Hippocampal formation (tissue), 2 donors: ENCODE results near the gene ZNF263.
A peak's percentile ranks its signal among the peaks of the same experiment; 100 is the strongest.
"Not testable (repeated sequence)": the region's sequence is repeated elsewhere in the genome, so short reads cannot be mapped to it uniquely, and the experiment has no call there.

Experiments used
- DNase-seq, 2 donors: peaks; one replicate each; lab custom pipeline; 2025; lab: John Stamatoyannopoulos, UW

The ZNF263 gene

DNA sequence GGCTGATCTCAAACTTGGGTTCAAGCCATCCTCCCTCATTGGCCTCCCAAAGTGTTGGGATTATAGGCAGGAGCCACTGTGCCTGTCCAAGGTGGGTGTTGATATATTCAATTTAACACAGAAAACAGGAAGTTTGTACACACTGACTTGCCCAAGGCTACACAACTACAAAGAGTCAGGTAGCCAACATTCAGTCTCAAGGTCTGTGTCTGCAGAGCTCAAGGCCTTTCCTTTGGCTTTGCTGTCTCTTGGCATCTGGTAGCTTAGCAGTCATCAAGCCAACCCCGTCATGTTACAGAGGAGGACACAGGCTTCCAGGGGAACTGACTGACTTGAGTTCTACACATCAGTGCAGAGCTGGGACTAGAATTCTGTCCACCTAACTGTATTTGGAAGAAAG lies 15.0 kb upstream of the ZNF263 start:
- no peak for DNase-seq

DNA sequence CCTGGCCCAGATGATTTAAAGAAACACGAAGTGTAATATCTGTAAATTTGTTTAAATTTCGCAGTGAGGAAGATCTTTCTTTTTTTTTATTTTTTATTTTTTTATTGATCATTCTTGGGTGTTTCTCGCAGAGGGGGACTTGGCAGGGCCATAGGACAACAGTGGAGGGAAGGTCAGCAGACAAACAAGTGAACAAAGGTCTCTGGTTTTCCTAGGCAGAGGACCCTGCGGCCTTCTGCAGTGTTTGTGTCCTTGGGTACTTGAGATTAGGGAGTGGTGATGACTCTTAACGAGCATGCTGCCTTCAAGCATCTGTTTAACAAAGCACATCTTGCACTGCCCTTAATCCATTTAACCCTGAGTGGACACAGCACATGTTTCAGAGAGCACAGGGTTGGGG lies 12.6 kb upstream of the ZNF263 start:
- not testable (repeated sequence) for DNase-seq

DNA sequence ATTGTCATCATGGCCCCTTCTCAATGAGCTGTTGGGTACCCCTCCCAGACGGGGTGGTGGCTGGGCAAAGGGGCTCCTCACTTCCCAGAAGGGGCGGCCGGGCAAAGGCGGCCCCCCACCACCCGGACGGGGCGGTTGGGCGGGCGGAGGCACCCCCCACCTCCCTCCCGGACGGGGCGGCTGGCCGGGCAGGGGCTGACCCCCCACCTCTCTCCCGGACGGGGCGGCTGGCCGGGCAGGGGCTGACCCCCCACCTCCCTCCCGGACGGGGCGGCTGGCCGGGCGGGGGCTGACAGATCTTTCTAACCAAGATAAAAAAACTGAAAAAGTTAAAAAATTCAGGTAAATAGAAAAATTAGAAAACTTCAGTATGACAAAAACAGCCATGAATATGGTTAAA lies 12.0 kb upstream of the ZNF263 start:
- DNase-seq = not testable (repeated sequence)

DNA sequence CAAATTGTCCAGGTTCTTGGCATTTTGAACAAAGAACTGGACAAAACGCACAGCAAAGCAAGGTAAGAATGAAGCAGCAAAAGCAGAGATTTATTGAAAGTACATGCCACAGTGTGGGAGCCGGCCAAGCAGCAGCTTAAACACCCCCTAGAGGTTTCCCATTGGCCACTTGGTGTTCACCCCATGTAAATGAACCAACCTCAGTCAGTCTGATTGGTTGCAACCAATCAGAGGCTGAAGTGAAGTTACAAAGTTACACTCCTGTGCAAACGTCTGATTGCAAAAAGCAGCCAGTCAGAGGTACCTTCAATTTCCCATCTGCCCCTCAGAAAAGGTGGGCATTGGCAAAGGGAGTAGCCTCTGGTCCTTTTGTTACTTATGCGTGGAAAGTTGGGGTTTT lies 8.8 kb upstream of the ZNF263 start:
- DNase-seq = no peak

DNA sequence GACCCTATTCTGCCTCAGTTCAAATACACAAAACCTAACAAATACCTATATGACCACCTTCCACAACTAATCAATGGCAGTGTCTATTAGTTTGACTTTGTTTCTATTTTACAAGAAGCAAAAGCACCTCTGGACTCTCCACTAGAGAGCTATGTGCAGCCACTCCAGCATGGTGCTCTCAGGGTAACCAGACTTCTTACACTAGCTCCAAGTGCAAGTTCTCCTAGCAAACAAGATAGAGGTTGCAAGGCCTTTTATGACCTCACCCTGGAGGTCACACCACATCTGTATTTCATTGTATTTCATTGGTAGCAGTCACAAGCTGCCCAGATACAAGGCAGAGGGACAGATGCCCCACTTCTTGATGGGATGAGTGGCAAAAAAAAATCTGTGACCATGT lies 8.3 kb upstream of the ZNF263 start:
- DNase-seq = no peak

DNA sequence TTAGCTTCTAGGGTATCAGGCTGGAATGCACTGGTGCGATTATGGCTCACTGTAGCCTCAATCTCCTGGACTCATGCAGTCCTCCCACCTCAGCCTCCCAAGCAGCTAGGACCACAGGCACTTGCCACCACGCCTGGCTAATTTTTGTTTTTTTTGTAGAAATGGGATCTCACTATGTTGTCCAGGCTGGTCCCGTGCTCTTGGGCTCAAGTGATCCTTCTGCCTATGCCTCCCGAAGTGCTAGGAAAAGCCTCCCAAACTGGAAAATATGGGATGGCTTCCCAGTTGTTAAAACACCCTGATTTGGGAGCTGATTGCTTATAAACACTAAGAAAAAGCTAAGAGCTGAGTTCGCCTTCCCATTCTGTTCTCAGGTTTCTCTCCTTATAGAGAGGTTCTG lies 6.6 kb upstream of the ZNF263 start:
- no peak for DNase-seq

DNA sequence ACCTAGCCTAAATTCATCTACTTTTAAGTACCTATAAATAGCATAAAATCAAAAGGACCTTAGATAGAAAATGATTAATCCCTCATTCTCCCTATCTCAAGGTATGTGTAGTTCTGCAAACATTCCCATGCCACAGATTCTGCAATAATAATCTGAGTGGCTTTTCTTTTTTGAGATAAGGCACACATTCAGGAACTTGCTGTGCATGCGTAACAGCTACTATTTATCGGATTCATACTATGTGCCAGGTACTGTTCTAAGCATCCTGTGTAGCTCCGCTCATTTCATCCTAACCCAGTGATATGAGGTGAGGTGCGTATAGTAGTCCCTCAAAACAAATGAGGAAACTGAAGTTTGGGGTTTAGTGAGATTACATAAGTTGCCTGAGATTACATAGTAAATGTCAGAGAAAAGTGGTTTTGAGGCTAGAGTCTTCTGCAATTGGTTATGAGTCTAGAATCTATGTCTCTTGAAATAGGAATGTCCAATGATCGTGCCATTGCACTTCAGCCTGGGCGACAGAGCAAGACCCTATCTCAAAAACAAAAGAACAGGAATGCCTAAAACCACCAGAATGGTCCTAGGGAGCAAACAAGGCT lies 2.0 kb upstream of the ZNF263 start:
- no peak for DNase-seq

DNA sequence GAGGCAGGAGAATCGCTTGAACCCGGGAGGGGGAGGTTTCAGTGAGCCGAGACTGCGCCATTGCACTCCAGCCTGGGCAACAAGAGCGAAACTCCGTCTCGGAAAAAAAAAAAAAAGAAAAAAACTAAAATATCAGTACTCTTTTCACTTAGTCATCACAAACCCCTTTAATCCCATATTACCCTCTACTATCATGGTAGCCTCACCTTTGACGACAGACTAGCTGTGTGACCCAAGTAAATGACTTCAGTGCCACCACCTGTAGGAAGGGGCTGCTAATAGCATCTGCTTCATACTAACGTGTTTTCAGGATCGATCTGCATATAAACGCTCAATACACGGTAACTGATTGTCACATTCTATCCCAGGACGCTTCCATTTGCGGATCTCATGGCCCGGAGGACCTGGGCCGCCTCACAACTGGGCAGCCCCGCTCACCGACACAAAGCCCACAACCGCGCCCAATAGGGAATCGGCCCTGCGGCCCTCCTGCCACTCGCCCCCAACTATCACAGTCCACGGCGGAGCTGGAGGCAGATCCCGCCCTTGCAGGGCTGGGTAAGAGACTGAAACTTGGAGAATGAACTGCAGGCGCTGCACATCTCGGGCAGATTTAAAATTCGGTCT lies 1.1 kb upstream of the ZNF263 start:
- no peak for DNase-seq

DNA sequence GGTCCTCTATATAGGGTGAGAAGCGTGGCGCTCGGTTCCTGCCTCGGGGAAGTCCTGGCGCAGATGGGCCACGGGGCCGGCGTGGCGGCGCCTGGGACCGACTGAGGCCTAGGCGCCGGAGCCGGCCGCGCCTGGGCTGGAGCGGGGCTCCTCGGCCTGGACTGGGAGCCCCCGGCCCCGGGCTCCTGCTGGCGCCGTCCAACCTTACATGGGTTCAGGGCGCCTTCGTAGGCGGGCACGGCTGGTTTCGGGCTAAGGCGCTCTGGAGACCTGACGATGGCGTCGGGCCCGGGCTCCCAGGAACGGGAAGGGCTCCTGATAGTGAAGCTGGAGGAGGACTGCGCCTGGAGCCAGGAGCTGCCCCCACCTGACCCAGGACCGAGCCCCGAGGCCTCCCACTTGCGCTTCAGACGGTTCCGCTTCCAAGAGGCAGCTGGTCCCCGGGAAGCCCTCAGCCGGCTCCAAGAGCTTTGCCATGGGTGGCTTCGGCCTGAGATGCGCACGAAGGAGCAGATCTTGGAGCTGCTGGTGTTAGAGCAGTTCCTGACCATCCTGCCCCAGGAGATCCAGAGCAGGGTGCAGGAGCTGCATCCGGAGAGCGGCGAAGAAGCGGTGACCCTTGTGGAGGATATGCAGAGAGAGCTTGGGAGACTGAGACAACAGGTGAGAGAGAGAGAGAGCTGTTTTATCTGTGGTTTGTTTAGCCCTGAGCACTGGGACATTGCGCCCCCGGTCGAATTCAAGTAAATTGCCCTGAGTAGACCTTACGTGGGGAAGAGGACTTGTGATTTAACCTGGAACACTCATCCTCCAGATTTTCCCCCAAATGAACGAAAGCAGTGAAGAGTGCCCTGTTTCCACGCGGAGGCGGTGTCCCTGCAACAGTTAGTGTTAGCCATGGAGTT lies 504 bp downstream of the ZNF263 start:
- DNase-seq = no peak

DNA sequence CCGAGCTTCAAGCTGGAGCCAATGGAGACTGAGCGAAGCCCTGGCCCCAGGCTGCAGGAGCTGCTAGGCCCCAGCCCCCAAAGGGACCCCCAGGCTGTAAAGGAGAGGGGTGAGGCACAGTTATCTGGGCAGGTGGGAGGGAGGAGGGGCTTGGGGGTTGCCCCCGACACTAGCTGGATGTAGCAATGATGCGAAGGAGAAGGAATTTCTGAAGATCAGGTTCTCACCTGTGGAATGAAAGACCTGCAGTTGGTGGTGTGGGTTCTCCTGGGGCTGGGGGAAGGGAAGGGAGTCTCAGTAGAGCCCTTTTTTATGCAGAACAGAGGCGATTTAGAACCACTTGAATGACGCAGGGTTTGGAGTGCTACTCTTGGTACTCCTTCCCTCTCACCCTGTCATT lies 1.8 kb downstream of the ZNF263 start:
- no peak for DNase-seq

DNA sequence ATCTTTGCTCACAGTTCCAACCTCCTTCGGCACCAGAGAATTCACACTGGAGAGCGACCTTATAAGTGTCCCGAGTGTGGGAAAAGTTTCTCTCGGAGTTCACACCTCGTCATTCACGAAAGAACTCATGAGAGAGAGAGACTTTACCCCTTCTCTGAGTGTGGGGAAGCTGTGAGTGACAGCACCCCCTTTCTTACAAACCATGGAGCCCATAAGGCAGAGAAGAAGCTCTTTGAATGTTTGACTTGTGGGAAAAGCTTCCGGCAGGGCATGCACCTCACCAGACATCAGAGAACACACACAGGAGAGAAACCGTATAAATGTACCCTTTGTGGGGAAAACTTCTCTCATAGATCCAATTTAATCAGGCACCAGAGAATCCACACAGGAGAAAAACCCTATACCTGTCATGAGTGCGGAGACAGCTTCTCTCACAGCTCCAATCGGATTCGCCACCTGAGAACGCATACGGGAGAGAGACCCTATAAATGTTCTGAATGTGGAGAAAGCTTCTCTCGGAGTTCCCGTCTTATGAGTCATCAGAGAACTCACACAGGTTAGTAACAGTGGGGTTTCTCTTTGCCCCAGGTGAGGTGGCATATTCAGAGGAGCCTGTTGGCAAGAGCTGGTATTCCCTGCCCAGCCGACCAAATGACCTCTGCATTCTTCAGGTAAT lies 6.8 kb downstream of the ZNF263 start:
- DNase-seq = no peak

DNA sequence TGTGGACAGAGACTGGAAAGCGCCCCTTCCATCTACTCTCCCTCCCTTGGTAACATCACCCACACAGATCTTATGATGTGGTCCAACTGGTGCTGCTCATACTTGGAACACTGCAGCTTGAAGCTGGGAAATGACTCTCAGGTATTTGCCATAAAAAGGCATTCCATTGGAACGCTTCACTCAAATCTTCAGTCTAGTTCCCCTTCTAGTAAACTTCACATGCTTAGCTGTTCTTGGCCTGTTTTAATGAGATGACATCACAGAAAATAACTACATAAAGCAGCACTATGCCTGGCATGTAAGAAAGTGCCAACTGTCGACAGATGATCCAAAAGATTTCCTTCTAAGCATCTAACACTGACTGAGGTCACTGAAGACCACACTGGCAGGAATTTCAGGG lies 9.3 kb downstream of the ZNF263 start:
- no peak for DNase-seq

DNA sequence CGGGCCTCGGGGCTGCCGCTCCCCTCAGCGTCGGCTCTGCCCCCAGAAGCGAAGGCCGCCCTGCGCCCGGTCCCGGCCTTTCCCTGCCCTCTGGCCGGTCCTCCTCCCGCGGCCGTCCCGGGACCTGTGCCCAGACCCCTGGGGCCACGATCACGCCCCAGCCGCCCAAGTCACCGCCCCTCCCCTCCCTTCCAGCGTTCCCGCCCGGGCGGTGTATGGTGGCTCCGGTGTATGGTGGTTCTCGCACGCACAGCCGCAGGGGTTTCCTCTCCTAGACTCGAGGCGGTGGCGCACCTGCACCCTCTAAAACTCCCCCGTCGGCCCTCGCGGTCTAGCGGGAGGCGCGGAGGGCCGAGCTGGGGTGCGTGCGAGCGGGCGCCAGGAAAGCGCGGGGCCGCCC lies 11.9 kb downstream of the ZNF263 start:
- DNase-seq = no peak

DNA sequence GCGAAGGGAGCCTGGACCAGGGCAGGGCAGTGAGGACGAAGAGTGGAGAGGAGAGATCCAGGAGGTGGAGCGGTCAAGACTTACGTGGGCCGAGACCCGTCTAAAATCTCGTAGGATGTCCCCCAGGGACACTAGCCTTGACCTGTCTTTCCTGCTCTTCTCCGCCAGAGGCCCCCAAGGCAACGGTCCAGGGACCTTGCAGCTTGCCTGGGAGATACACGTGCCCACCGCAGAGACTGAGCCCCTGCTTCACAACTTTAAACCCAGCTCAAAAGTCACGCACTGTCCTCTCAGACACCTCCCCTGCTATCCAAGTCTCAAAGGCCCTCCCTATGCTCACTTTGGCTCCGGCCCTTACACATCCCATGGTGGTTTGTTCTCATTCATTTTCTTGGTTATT lies 12.5 kb downstream of the ZNF263 start:
- no peak for DNase-seq

DNA sequence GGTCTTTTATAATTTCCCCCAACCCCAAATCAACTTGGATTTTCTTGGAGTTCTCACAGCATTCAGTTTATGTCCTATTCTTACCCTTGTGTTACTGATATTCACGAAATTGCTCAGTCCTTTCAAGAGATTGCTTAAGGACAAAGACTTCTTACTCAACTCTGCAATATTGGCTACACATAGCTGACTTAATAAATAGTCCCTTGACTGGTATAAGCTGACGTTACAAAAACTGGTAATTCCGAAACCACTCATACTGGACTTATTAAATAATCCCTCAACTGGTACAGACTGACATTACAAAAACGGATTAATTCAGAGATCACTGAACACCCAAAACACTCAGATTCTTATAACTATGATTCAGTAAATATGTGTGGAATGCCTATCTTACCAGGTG lies 21.1 kb downstream of the ZNF263 start:
- DNase-seq = no peak

DNA sequence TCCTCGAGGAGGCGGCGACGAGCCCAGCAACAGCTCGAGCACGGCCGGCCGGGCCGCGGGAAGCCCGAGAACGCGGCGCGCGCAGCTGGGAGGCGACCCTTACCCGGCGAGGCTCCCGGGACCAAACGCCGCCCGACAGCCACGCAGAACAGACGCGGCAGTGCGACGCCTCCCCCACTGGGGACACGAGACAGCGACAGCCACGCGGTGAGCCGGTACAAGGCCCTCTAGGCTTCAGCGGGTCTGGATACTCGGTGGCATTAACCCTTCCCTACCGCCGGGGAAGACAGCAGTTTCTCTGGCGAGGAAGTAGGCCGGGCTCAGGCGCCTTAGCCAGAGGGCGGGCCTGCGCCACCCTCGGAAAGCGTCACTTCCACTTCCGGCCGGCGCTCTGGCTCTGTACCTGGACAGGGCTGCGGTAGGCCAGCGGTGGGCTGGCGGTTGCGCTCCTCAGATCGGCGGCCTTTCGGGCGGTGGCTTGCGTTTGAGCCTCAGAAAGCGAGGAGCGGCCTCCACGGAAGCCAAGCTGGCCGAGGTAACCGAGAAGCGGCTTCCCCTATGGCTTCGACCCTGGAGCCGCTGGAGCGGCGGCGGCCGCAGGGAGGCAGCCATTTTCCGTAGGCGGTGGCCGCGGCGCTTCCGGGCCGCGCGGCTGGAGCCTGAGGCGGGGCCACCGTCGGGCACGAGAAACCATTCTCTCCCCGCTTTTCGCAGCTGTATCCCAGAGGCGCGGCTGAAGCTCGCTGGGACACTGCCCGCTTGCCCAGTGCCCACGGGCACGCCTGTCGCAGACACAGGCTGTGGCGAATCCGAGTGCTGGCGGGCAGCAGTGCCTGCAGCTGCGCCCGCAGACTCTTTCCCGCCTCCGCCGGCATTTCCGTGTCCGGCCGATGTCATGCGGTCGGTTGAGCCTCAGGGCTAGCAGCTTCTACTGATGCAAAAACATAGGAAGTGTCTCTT lies 22.1 kb downstream of the ZNF263 start, which contains the start of the genes TIGD7 and ZNF75A:
Gene TIGD7 (minus strand): TSS at position 322 of the 960 bp plus-strand sequence. CDS start 4,816 bp downstream, outside the sequence.
Gene ZNF75A (plus strand): TSS at position 389 of the 960 bp plus-strand sequence. CDS start 2,932 bp downstream, outside the sequence.
- DNase-seq = peak; percentile 91 to 96

DNA sequence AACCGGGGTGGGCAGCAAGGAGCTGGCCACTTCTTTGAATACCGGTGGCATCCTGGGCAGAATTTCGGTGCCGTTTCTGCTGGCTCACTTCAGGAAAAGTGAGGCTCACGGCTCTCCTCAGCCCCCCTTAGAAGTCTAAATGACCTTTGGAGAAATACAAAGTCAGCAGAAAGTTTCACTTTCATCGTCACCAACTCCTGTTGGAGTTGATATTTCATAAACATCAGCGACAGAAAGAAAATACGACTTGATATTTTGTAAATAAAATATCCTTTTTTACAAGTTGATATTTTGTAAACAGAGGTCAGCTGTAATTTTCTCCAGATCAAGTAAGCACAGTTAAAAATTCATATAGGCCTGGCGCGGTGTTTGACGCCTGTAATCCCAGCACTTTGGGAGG lies 22.8 kb downstream of the ZNF263 start:
- DNase-seq = no peak

DNA sequence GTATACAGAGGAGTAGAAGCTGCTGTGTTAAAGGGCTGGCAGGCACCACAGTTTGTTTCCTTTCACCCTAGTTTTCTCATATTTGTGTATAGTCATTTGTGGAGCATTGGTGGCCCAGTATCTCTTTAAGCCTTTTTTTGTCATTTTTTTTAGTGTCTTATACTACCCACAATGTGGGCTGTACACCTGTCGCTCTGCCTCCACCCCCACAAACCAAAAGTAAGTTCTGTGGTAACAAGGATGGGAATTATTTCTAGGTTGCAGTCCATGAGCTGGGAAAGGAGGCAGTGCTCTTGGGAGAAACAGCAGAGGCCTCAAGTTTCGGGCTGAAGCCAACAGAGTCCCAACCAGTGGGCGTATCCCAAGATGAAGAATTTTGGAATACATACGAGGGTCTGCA lies 28.2 kb downstream of the ZNF263 start:
- DNase-seq = no peak

DNA sequence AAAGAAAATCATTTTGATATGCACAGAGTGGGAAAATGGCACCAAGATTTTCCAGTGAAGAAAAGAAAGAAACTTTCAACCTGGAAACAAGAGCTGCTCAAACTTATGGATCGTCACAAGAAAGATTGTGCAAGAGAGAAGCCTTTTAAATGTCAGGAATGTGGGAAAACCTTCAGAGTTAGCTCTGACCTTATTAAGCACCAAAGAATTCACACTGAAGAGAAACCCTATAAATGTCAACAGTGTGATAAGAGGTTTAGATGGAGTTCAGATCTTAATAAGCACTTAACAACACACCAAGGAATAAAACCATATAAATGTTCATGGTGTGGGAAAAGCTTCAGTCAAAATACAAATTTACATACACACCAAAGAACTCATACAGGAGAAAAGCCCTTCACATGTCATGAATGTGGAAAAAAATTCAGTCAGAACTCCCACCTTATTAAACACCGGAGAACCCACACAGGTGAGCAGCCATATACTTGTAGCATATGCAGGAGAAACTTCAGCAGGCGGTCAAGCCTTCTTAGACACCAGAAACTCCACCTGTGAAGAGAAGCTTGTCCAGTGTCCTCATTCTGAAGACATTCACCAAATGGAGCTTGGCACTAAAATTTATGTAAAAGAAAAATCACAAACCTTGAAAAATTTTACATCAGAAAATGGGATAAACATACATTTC lies 34.2 kb downstream of the ZNF263 start:
- no peak for DNase-seq

DNA sequence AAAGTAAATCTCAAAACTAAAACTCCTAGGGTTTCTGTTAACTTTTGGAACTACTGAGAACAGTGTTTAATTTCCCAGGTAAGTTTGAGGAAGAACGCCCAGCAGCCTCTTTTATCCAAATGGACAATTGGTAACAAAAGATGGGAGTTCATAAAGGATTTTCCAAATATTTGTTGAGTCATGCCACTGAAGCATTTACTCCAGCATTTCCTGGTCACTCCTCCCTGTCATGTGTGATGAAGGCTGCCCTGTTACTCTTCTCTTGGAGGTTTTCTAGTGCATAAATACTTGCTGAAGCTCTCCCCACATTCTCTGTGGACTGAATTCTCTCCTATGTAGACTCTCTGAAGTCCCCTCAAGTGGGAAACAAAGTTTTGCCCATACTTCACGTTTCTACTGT lies 38.5 kb downstream of the ZNF263 start:
- no peak for DNase-seq

DNA sequence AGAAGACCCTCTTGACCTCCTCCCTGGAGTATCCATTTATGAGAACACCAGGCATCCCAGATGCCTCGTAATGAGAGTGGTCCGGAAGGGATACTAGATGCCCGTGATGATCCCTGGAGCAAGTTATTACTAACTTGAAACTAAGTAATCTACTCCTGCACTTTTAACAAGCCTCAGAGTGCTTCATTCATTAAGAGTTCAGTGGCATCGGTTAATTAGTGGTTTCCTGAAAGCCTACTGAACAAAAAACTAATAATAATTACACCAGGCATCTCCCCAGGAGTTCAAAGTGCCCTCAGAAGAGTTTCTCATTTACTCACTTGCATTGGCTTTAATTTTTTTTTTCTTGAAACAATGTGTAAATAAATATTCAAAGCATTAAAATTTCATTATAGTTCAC lies 44.2 kb downstream of the ZNF263 start:
- no peak for DNase-seq
